Gastrocnemius medialis (tissue), 4 donors: ENCODE results near the gene RRP36. TPM values are rescaled to one million over a fixed set of nuclear protein-coding genes. Genes with fewer than 3 reads are reported as not detected.

Experiments
- ATAC-seq, 2 donors: fragments of 150-250 bp; one replicate each; pipeline ENCODE4 v1.9.1; 2016
- DNase-seq, 2 donors: peaks; one replicate each; pipeline ENCODE4 v3.0.0-alpha.2; 2019
- H3K27ac ChIP-seq, 4 donors: fragments of 200-600 bp; sonication (generic); 1 replicate in 1 of 4; 2 replicates in 3 of 4; pipeline ENCODE4 v1.5.1; 2016 to 2018; ENCODE audit warnings: mild to moderate bottlenecking in 2 of 4, moderate library complexity in 1 of 4
- H3K27me3 ChIP-seq, 3 donors: fragments of 200-600 bp; sonication (generic) in 2 of 3; 1 replicate in 1 of 3; 2 replicates in 2 of 3; pipeline versions ENCODE4 v1.5.1 to v1.6.0; 2016 to 2019; ENCODE audit warnings: mild to moderate bottlenecking in 1 of 3, moderate library complexity in 1 of 3
- H3K36me3 ChIP-seq, 2 donors: fragments of 200-600 bp; sonication (generic) in 1 of 2; one replicate each; pipeline ENCODE4 v1.5.1; 2017 to 2018
- H3K4me1 ChIP-seq, 2 donors: fragments of 200-600 bp; sonication (generic) in 1 of 2; one replicate each; pipeline ENCODE4 v1.5.1; 2016 to 2017; ENCODE audit warnings: mild to moderate bottlenecking in 2 of 2
- H3K4me3 ChIP-seq, 4 donors: fragments of 200-600 bp; sonication (generic) in 3 of 4; 1 replicate in 1 of 4; 2 replicates in 3 of 4; pipeline ENCODE4 v1.5.1; 2016 to 2019; ENCODE audit warnings: mild to moderate bottlenecking in 2 of 4
- H3K9me3 ChIP-seq, 3 donors: fragments of 200-600 bp; sonication (generic) in 2 of 3; 1 replicate in 1 of 3; 2 replicates in 2 of 3; pipeline ENCODE4 v1.5.1; 2016 to 2019
- POLR2A ChIP-seq, 2 donors: fragments of 450-650 bp; IDR thresholded peaks; one replicate each; pipeline ENCODE4 v1.6.1; 2017; ENCODE audit warnings: antibody characterized with exemption in 2 of 2, mild to moderate bottlenecking in 2 of 2, moderate library complexity in 2 of 2
- in situ Hi-C, 4 donors: fragments of 200-750 bp; cut with MboI; loops; one replicate each; pipeline versions ENCODE4 v1.15.0 to v1.8.0; 2017; ENCODE audit warnings: low sequenced_read_pairs in 4 of 4
- intact Hi-C: fragments of 100-400 bp; cut with DNase I; formaldehyde crosslinking; loops from one replicate; pipeline ENCODE4 v1.15.1; 2023; ENCODE audit warnings: low total_unique reads
- total RNA-seq, 4 donors: library from RNA; depleted of rRNA; stranded (reverse); fragments of >200 nt; gene quantifications; one replicate each; pipeline versions ENCODE4 v1.1.0 to v1.2.3, GENCODE V29; 2016
- TF ChIP-seq, protein P1 (sequence below), 5 experiments: fragments of 450-650 bp in 3 of 5; fragments of 200-600 bp in 2 of 5; sonication (generic) in 2 of 5; IDR thresholded peaks in 4 of 5; conservative IDR thresholded peaks in 1 of 5; 1 replicate in 4 of 5; 2 replicates in 1 of 5; pipeline ENCODE4 v1.5.1; 2016 to 2019; ENCODE audit warnings: antibody characterized with exemption in 5 of 5, mild to moderate bottlenecking in 3 of 5, moderate library complexity in 3 of 5

RRP36 gene
- total RNA-seq, 4 donors from 2014 or later, result 37.7 to 64.3 (median 51.0) TPM

DNA sequence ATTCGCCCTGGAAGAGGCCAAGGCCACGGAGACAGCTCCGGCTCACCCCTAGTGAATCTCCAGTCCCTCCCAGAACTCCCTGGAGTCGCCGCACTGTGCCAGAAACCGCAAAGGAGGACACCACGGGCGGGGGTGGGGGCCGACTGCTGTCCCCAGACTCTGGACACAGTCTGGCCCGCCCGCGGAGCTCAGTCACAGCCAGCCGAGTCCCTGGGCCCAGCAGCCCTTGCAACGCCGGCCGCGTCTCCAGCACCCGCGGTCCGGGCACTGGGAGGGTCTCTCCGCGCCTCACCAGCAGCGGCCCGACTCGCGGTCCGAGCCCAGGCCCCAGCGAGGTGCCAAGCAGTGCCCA, 43.0 kb upstream of the RRP36 start:
- intact Hi-C loops (loop anchor here (2.0 to 5.0 kb wide), 2 partner anchors 80 to 81 kb away; partner anchors contain the start of genes KLC4 and MRPL2), in situ Hi-C loops (no loop called here)
- no peaks in the 10 kb centered on the region for H3K27me3 ChIP-seq
- peaks cover 21 to 23% of the 10 kb centered on the region in 2 donors for H3K4me1 ChIP-seq
- H3K4me3 ChIP-seq, result peak overlapping the region; percentile 72 to 97 (median 81)
- TF ChIP-seq POLR2A (IDR thresholded peaks at IDR 0.05), result no peak
- TF ChIP-seq, protein P1, sequence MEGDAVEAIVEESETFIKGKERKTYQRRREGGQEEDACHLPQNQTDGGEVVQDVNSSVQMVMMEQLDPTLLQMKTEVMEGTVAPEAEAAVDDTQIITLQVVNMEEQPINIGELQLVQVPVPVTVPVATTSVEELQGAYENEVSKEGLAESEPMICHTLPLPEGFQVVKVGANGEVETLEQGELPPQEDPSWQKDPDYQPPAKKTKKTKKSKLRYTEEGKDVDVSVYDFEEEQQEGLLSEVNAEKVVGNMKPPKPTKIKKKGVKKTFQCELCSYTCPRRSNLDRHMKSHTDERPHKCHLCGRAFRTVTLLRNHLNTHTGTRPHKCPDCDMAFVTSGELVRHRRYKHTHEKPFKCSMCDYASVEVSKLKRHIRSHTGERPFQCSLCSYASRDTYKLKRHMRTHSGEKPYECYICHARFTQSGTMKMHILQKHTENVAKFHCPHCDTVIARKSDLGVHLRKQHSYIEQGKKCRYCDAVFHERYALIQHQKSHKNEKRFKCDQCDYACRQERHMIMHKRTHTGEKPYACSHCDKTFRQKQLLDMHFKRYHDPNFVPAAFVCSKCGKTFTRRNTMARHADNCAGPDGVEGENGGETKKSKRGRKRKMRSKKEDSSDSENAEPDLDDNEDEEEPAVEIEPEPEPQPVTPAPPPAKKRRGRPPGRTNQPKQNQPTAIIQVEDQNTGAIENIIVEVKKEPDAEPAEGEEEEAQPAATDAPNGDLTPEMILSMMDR (IDR thresholded peaks at IDR 0.05 in 4 of 5, conservative IDR thresholded peaks at IDR 0.05 in 1 of 5), result no peak
- peak overlapping the region; percentile 85 to 97 (median 92) for H3K27ac ChIP-seq
- H3K36me3 ChIP-seq, result no peaks in the 10 kb centered on the region
- DNase-seq (peak; percentile 49 to 62), ATAC-seq (peak; percentile 65 to 74)
- no peaks in the 10 kb centered on the region for H3K9me3 ChIP-seq

DNA sequence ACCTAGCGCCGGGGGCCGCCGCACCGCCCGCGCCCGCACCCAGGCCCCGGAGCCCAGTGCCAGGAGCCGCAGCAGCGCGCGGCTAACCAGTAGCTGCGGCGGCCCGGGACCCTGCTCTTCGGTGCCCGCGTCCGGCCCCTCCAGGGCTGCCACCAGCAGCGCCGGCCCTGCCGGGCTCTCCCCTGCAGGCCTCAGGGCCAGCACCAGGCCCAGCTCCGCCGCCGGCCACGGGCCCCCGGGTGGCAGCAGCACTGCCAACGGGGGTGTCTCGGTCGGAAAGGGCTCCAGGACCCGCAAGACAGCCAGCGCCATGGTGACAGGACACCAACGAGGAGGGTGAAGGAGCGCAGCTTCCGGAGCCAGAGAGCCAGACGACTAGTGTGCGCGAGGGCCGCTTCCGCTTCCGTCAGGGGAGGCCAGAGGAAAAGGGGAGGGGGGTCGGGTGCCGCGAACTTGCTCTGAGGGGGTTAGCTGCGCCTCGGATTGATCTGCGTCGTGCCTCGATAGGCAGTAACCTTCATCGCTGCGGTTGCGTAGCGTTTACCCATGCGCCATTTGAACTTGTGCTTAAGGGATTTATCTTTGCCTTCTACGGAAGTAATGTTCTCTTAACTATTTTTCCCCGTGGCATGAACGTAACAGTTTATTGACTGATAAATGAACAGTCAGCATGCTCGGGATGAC, 42.4 kb upstream of the RRP36 start, which contains the start of gene PEX6:
TSS of gene PEX6 (minus strand) at position 343 of the 684 bp plus-strand sequence. CDS start at position 312, 31 bp downstream.
- Histone ChIP-seq H3K27me3 (no peaks in the 10 kb centered on the region), H3K4me1 (peaks cover 25 to 27% of the 10 kb centered on the region in 2 donors), H3K36me3 (no peaks in the 10 kb centered on the region), H3K4me3 (peak within 1 kb of the TSS; percentile 72 to 97 (median 81)), H3K27ac (peak within 1 kb of the TSS; percentile 85 to 97 (median 92)), H3K9me3 (no peaks in the 10 kb centered on the region)
- intact Hi-C loops (loop anchor here (2.0 to 5.0 kb wide), 2 partner anchors 80 to 82 kb away; partner anchors contain the start of genes KLC4 and MRPL2), in situ Hi-C loops (no loop called here)
- ATAC-seq (peak; percentile 89 to 92), DNase-seq (peak; percentile 69 to 86)
- TF ChIP-seq POLR2A (IDR thresholded peaks at IDR 0.05), result peak; percentile 40 to 71
- TF ChIP-seq, protein P1 (IDR thresholded peaks at IDR 0.05 in 4 of 5, conservative IDR thresholded peaks at IDR 0.05 in 1 of 5), result no peak

DNA sequence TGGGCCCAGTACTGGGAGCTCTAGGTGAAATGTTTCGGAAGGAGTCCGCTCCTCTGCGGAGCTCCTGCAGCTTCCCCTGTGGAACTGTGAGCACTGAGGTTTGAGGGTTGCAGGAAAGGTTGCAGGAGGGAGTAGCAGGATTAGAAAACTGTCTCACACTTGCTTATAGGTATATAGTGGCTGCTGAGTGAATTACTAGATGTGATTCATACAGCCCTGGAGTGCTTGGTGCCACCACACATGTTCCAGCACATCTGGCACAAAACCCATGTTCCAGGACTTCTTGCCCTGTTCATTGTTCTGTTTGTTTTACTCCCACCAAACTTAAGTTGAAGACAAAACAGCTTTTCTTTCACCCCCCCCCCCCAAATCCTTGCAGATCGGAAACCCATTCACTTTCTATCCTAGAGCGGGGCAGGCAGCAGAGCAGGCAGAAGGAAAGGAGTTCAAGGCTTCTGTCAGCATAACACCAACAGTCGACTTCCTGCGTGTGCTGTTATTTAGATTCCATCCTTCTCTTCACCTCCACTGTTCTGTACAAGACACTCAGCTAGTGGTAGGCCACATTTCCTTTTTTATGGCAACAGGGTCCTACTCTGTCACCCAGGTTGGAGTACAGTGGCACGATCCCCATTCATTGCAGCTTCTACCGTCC, 41.8 kb upstream of the RRP36 start:
- no peak for DNase-seq
- no peaks in the 10 kb centered on the region for H3K36me3 ChIP-seq
- intact Hi-C loops, result loop anchor here (2.0 to 5.0 kb wide), 2 partner anchors 79 to 82 kb away; partner anchors contain the start of genes KLC4 and MRPL2
- H3K9me3 ChIP-seq, result no peaks in the 10 kb centered on the region
- H3K4me1 ChIP-seq, result peaks cover 25 to 28% of the 10 kb centered on the region in 2 donors
- no peak for TF ChIP-seq POLR2A (IDR thresholded peaks at IDR 0.05)
- TF ChIP-seq, protein P1 (IDR thresholded peaks at IDR 0.05 in 4 of 5, conservative IDR thresholded peaks at IDR 0.05 in 1 of 5), result no peak
- H3K27me3 ChIP-seq, result no peaks in the 10 kb centered on the region
- ATAC-seq, result no peak
- in situ Hi-C loops, result no loop called here
- H3K27ac ChIP-seq, result peak overlapping the region; percentile 85 to 97 (median 92)
- H3K4me3 ChIP-seq, result peak overlapping the region; percentile 72 to 97 (median 81)

DNA sequence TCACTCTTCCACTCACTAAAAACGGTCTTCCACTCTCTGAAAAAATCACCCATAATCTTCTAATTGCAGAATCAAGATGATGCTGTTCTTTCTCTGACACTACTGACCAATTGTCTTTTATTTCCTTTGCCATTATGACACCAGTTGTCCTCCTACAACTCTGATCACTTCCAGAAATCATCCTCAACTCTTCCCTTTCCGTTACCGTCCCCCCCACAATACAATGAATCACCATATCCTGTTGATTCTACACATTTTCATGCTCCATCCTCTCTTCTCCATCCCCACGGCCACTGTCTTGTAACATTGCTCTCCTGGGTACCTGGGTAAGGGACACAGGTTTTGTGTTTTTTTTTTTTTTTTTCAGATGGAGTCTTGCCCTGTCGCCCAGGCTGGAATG, 39.6 kb upstream of the RRP36 start:
- Histone ChIP-seq H3K27ac (no peak overlapping the region), H3K9me3 (no peaks in the 10 kb centered on the region), H3K4me3 (no peak overlapping the region), H3K4me1 (peaks cover 41 to 47% of the 10 kb centered on the region in 2 donors), H3K36me3 (no peaks in the 10 kb centered on the region), H3K27me3 (no peaks in the 10 kb centered on the region)
- TF ChIP-seq, protein P1 (IDR thresholded peaks at IDR 0.05 in 4 of 5, conservative IDR thresholded peaks at IDR 0.05 in 1 of 5), result no peak
- no peak for TF ChIP-seq POLR2A (IDR thresholded peaks at IDR 0.05)
- ATAC-seq (no peak), DNase-seq (no peak)
- intact Hi-C loops (no loop called here), in situ Hi-C loops (no loop called here)
